Stomach smooth muscle (tissue), 2 donors: Measurements from ENCODE around the gene CXXC5.
A peak's percentile ranks its signal among the peaks of the same experiment; 100 is the strongest.

Experiments used
- H3K27ac ChIP-seq: one replicate; pipeline ENCODE4 v1.7.0; 2013; ENCODE audit warnings: mild to moderate bottlenecking, low read length, inconsistent platforms
- H3K27me3 ChIP-seq, 2 donors: one replicate each; pipeline ENCODE4 v1.7.0; 2013; ENCODE audit warnings: low read length in 2 of 2; ENCODE audit not compliant: insufficient read depth in 2 of 2, control insufficient read depth in 1 of 2
- H3K36me3 ChIP-seq, 2 donors: one replicate each; pipeline ENCODE4 v1.7.0; 2013; ENCODE audit warnings: low read length in 2 of 2; ENCODE audit not compliant: control insufficient read depth in 2 of 2, insufficient read depth in 2 of 2
- H3K4me1 ChIP-seq: one replicate; pipeline ENCODE4 v1.7.0; 2013; ENCODE audit warnings: low read length; ENCODE audit not compliant: control insufficient read depth, insufficient read depth
- H3K4me3 ChIP-seq, 2 donors: one replicate each; pipeline ENCODE4 v1.7.0; 2013; ENCODE audit warnings: low read length in 2 of 2
- H3K9ac ChIP-seq, 2 donors: one replicate each; pipeline ENCODE4 v1.7.0; 2013; ENCODE audit warnings: low read length in 2 of 2, mild to moderate bottlenecking in 1 of 2
- H3K9me3 ChIP-seq, 2 donors: one replicate each; pipeline ENCODE4 v1.7.0; 2013; ENCODE audit warnings: low read length in 2 of 2; ENCODE audit not compliant: control insufficient read depth in 2 of 2
- donor health status: healthy.
- donor health status: Pancreatic carcinoma.

CXXC5 gene

DNA sequence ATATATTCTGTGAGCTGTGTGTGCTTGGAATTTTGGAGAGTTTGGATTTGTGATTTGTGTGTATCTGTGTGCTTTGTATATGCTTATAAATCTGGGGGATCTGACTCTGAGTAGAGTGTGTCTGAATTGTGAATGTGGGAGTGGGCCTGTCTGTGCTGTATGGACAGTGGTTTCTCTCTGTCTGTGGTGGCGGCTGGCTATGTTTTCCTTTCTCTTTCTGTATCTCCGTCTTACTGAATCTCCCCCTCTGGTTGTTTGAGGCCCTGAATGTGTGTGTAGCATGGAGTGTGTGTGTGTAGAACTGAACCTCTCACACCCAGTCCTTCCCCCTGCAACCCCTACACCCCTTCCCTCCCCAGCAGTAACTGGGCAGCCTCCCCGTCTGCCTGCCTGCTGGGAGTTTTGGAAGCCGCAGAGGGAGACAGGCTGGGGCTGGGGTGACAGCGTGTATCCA is 4.7 kb downstream of the CXXC5 start:
- Histone ChIP-seq H3K9ac (peak overlapping the region; percentile 29 to 47), H3K4me1 (peaks cover 81% of the 10 kb centered on the region), H3K4me3 (peak overlapping the region; percentile 7 to 62)

GRCh38 chr5:139653616-139654015 is 5.5 kb downstream of the CXXC5 start:
- H3K36me3 ChIP-seq: no peaks in the 10 kb centered on the region
- peak overlapping the region; percentile 5 to 13 for H3K9ac ChIP-seq
- peak overlapping the region; percentile 90 for H3K27ac ChIP-seq
- H3K4me3 ChIP-seq: peak overlapping the region in 1 of 2 donors; percentile 62
- H3K9me3 ChIP-seq: no peaks in the 10 kb centered on the region
- H3K27me3 ChIP-seq: no peaks in the 10 kb centered on the region
- peaks cover 87% of the 10 kb centered on the region for H3K4me1 ChIP-seq

More for the DNA sequence above, 4.7 kb downstream of the CXXC5 start:
- Histone ChIP-seq H3K27me3 (no peaks in the 10 kb centered on the region), H3K9me3 (no peaks in the 10 kb centered on the region), H3K36me3 (no peaks in the 10 kb centered on the region), H3K27ac (peak overlapping the region; percentile 90)

DNA sequence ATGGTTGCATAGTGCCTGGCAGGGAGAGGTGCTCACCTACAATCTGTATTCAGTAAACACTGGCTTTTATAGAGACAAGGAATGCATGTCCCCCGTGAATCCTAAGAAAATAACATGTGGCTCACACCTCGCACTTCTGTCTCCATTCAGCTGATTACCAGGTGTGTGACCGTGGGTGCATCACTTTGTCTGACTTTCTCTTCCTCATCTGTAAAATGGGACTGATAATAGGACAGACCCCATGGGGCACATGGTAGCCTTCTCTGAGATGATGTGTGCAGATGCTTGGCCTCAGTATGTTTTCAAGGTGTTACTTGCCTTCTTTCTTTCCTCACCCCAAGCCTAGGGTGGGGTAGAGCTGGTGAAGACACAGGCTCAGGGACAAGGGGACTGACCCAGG is 6.3 kb downstream of the CXXC5 start:
- Histone ChIP-seq H3K4me3 (peak overlapping the region in 1 of 2 donors; percentile 29), H3K27me3 (no peaks in the 10 kb centered on the region), H3K9ac (peak overlapping the region; percentile 47 to 59), H3K27ac (peak overlapping the region; percentile 90), H3K4me1 (peaks cover 92% of the 10 kb centered on the region), H3K36me3 (no peaks in the 10 kb centered on the region), H3K9me3 (no peaks in the 10 kb centered on the region)

- Histone ChIP-seq H3K9ac (peak overlapping the region; percentile 47 to 59), H3K27me3 (no peaks in the 10 kb centered on the region), H3K4me1 (peaks cover 92% of the 10 kb centered on the region), H3K36me3 (no peaks in the 10 kb centered on the region), H3K4me3 (peak overlapping the region in 1 of 2 donors; percentile 29), H3K9me3 (no peaks in the 10 kb centered on the region), H3K27ac (peak overlapping the region; percentile 90)
Observed at GRCh38 chr5:139654871-139655491, 6.8 kb downstream of the CXXC5 start.

DNA sequence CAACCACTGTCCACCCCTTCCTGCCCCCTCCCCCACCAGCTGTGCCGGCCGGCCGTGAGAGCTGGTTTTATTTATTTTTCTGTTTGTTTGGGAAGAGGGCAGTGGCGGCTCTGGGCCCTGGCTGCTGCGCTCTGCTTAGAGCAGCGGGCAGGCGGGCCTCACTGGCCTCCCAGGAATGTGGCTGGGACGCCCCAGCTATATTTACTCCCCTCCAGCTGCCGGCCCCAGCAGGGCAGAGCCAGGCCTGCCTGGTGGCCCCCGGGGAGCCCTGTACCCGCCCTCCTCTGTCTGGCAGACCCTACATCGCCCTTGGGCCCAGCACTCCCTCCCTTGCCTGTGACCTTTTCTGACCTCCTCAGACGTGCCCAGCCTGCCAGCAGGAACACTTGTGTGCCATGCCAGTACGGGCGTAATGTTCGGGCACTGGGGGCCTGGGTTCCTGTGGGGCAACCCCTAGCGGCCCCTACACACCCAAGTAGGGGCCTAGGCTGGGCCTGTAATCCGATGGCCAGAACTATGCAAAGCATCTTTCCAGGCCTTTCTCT is 7.7 kb downstream of the CXXC5 start:
- Histone ChIP-seq H3K9ac (peak overlapping the region; percentile 59 to 64), H3K36me3 (no peaks in the 10 kb centered on the region), H3K4me3 (peak overlapping the region in 1 of 2 donors; percentile 35), H3K9me3 (no peaks in the 10 kb centered on the region), H3K4me1 (peaks cover 92% of the 10 kb centered on the region), H3K27ac (peak overlapping the region; percentile 90), H3K27me3 (no peaks in the 10 kb centered on the region)

GRCh38 chr5:139657363-139658321 is 9.5 kb downstream of the CXXC5 start:
- Histone ChIP-seq H3K9me3 (no peaks in the 10 kb centered on the region), H3K9ac (peak overlapping the region; percentile 29 to 54), H3K4me3 (no peak overlapping the region), H3K27me3 (no peaks in the 10 kb centered on the region), H3K4me1 (peaks cover 95% of the 10 kb centered on the region), H3K27ac (peak overlapping the region; percentile 89), H3K36me3 (no peaks in the 10 kb centered on the region)

- H3K9ac ChIP-seq: peak overlapping the region; percentile 42 to 54
- peaks cover 90% of the 10 kb centered on the region for H3K4me1 ChIP-seq
- peak overlapping the region; percentile 89 for H3K27ac ChIP-seq
- H3K4me3 ChIP-seq: peak overlapping the region in 1 of 2 donors; percentile 64
- no peaks in the 10 kb centered on the region for H3K9me3 ChIP-seq
- peaks cover 0 to 2% of the 10 kb centered on the region in 2 donors for H3K36me3 ChIP-seq
- H3K27me3 ChIP-seq: no peaks in the 10 kb centered on the region
Observed at GRCh38 chr5:139658501-139658927, 10.4 kb downstream of the CXXC5 start.

DNA sequence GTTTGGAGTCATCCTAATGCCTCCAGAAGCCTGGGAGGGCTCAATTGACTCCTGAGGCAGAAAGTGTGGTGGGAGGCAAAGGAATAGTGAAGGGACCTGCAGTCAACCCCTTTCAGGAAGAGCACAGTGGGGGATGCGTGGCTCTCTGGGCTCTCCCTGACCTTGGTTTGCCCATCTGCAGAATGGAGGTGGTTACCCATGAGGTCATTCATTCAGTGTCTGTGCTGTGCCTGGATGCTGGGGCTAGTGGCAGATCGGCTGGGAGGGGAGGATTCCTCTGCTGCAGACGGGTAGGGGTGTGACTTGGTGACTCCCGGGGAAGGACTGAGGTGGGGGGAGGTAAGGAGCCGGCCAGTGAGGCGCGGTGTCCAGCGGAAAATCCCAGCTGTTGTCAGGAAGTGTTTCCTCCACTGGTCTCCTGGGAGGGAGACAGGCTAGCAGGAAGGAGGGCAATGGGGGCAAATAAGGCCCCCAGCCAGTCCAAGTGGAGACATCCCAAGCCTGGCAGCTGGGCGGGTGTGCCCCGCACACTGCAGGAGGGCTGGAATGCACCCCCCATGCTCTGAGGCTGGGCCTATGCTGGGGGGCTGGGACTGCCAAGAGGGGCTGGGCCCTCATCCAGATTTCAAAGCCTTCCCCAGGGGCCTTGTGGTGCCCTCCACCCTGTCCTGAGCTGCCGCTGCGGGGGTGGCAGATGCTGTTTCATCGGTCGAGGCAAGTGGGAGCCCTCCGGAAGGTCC is 10.9 kb downstream of the CXXC5 start:
- H3K9ac ChIP-seq: peak overlapping the region; percentile 42 to 54
- H3K27ac ChIP-seq: peak overlapping the region; percentile 89
- H3K36me3 ChIP-seq: peaks cover 0 to 2% of the 10 kb centered on the region in 2 donors
- H3K9me3 ChIP-seq: no peaks in the 10 kb centered on the region
- peak overlapping the region; percentile 13 to 64 for H3K4me3 ChIP-seq
- peaks cover 87% of the 10 kb centered on the region for H3K4me1 ChIP-seq
- H3K27me3 ChIP-seq: no peaks in the 10 kb centered on the region

- Histone ChIP-seq H3K4me1 (peaks cover 81% of the 10 kb centered on the region), H3K9ac (peak overlapping the region; percentile 54 to 60)
Observed at GRCh38 chr5:139659695-139660101, 11.5 kb downstream of the CXXC5 start.

More at GRCh38 chr5:139659695-139660101, 11.5 kb downstream of the CXXC5 start:
- Histone ChIP-seq H3K27ac (peak overlapping the region; percentile 89), H3K4me3 (peak overlapping the region in 1 of 2 donors; percentile 64), H3K36me3 (peaks cover 1 to 2% of the 10 kb centered on the region in 2 donors), H3K27me3 (no peaks in the 10 kb centered on the region), H3K9me3 (no peaks in the 10 kb centered on the region)
